Measurements from ENCODE around the gene SCRG1. TPM values are rescaled to one million over a fixed set of nuclear protein-coding genes. Genes with fewer than 3 reads are reported as not detected.

SCRG1 gene
- total and polyA plus RNA-seq, 2 donors (not counting 3 experiments of a cell fraction or from before 2014, with no cell fraction given), result not detected

- no peaks in the 10 kb centered on the region for H3K9me3 ChIP-seq (replicated peaks; ENCODE audit: control insufficient read depth, insufficient read depth, low read length)
- no peak overlapping the region for H3K27ac ChIP-seq (ENCODE audit: insufficient read depth, low read depth, low read length)
- BruUV-seq (replicated peaks), result no TSS peak
- intact Hi-C loops (cut with micrococcal nuclease), result loop anchor here (10.0 kb wide), 1 partner anchor 977 kb away; no protein-coding TSS in a partner anchor
- no peaks in the 10 kb centered on the region for H4K20me1 ChIP-seq (replicated peaks; ENCODE audit: control insufficient read depth, extremely low read depth, insufficient read depth, low read length)
- no peak overlapping the region for H3K9ac ChIP-seq (replicated peaks; ENCODE audit: extremely low read depth, insufficient read depth, low read length)
- H3K4me1 ChIP-seq (ENCODE audit: control insufficient read depth, extremely low read depth, insufficient read depth, low read length), result peaks cover 13% of the 10 kb centered on the region
- ChIA-PET POLR2A (no interaction called here), CTCF (interaction anchor here (0.7 kb wide), 1 partner anchor 759 kb away, joined by 3 read pairs; no protein-coding TSS in a partner anchor)
- no peak for DNase-seq (ENCODE audit: low read depth, low spot score)
- TF ChIP-seq JUN (IDR thresholded peaks at IDR 0.05; ENCODE audit: borderline replicate concordance, insufficient read depth, insufficient read length, low read depth), result no peak
- TF ChIP-seq MYC (IDR thresholded peaks at IDR 0.05; ENCODE audit: low read depth, low read length), result no peak
- no peak for TF ChIP-seq POLR2A (IDR thresholded peaks at IDR 0.05; ENCODE audit: low read depth, low read length)
- TF ChIP-seq MAX (IDR thresholded peaks at IDR 0.05; ENCODE audit: insufficient read depth, insufficient read length), result no peak
- TF ChIP-seq POLR2AphosphoS5 (IDR thresholded peaks at IDR 0.05; ENCODE audit: insufficient read depth, low read depth, low read length), result no peak
- TF ChIP-seq FOS (IDR thresholded peaks at IDR 0.05; ENCODE audit: borderline replicate concordance, insufficient read depth, low read length), result no peak
- no peak for TF ChIP-seq GATA2 (IDR thresholded peaks at IDR 0.05; ENCODE audit: insufficient read depth, insufficient read length, low read depth, low read length)
- TF ChIP-seq EZH2 (IDR thresholded peaks at IDR 0.05; ENCODE audit: borderline replicate concordance, low read depth, low read length, severe bottlenecking), result no peak
- TF ChIP-seq CTCF (IDR thresholded peaks at IDR 0.05; ENCODE audit: extremely low read depth in 1 of 2, insufficient read depth in 1 of 2, low read depth in 1 of 2, low read length in 2 of 2), result no peak
- H3K4me2 ChIP-seq (ENCODE audit: insufficient read depth, low read length), result no peak overlapping the region
- H3K36me3 ChIP-seq (ENCODE audit: control insufficient read depth in 2 of 2, extremely low read depth in 1 of 2, insufficient read depth in 2 of 2, low read length in 2 of 2), result peaks cover 0 to 2% of the 10 kb centered on the region in 2 experiments
- H2AFZ ChIP-seq (ENCODE audit: low read depth, low read length), result no peak overlapping the region
- H3K27me3 ChIP-seq (ENCODE audit: control insufficient read depth in 2 of 2, insufficient read depth in 2 of 2, low read length in 2 of 2), result no peaks in the 10 kb centered on the region
- dilution Hi-C loops (cut with MboI; ENCODE audit: extremely low pct_ligation_motif_present, low sequenced_read_pairs), result no loop called here
- H3K79me2 ChIP-seq (ENCODE audit: control insufficient read depth, insufficient read depth, low read length), result peaks cover 16% of the 10 kb centered on the region
- H3K9me1 ChIP-seq (replicated peaks; ENCODE audit: control insufficient read depth, extremely low read depth, insufficient read depth, low read length), result no peaks in the 10 kb centered on the region
- no peak overlapping the region for H3K4me3 ChIP-seq (replicated peaks in 1 of 3; ENCODE audit: insufficient read depth in 1 of 3, low read depth in 1 of 3, low read length in 3 of 3)
- FAIRE-seq, result no peak
Observed at GRCh38 chr4:173337463-173337862, 61.5 kb downstream of the SCRG1 start.

Measured in endothelial cell of umbilical vein (primary cell).